Esophagus (tissue), 2 donors: Measurements from ENCODE around the gene ARHGAP32. TPM values are rescaled to one million over a fixed set of nuclear protein-coding genes. Genes with fewer than 3 reads are reported as not detected.
"Not testable (repeated sequence)": the region's sequence is repeated elsewhere in the genome, so short reads cannot be mapped to it uniquely, and the experiment has no call there.

Experiments used
- H3K27ac ChIP-seq, 2 donors: one replicate each; pipeline ENCODE4 v1.5.1; 2013; ENCODE audit warnings: low read depth in 2 of 2, mild to moderate bottlenecking in 2 of 2, inconsistent platforms in 1 of 2, low read length in 1 of 2, moderate library complexity in 1 of 2
- H3K27me3 ChIP-seq, 2 donors: one replicate each; pipeline ENCODE4 v1.6.1; 2013; ENCODE audit warnings: low read length in 2 of 2, control low read depth in 1 of 2, mild to moderate bottlenecking in 1 of 2; ENCODE audit not compliant: insufficient read depth in 2 of 2, control insufficient read depth in 1 of 2
- H3K36me3 ChIP-seq, 2 donors: one replicate each; pipeline ENCODE4 v1.6.1; 2013; ENCODE audit warnings: low read length in 1 of 2; ENCODE audit not compliant: control insufficient read depth in 2 of 2, insufficient read depth in 2 of 2
- H3K4me1 ChIP-seq, 2 donors: one replicate each; pipeline ENCODE4 v1.6.1; 2013; ENCODE audit warnings: low read length in 1 of 2; ENCODE audit not compliant: control insufficient read depth in 2 of 2, insufficient read depth in 2 of 2
- H3K4me3 ChIP-seq, 2 donors: one replicate each; pipeline ENCODE4 v1.5.1; 2013; ENCODE audit warnings: low read length in 2 of 2, mild to moderate bottlenecking in 2 of 2, low read depth in 1 of 2, moderate library complexity in 1 of 2
- H3K9me3 ChIP-seq, 2 donors: one replicate each; pipeline ENCODE4 v1.6.1; 2013; ENCODE audit warnings: mild to moderate bottlenecking in 2 of 2, low read depth in 1 of 2, low read length in 1 of 2, moderate library complexity in 1 of 2; ENCODE audit not compliant: control insufficient read depth in 2 of 2, insufficient read depth in 1 of 2
- WGBS, 2 donors: extraction: QIAGEN DNeasy Blood & Tissue Kit; methylation state at CpG; one replicate each; pipeline ENCODE4 v1.1.7; 2013; 5-methylcytosine and 5-hydroxymethylcytosine counted together
- polyA plus RNA-seq, 2 donors: library from polyadenylated mRNA; stranded (reverse); fragments of 200-250 nt; gene quantifications; one replicate each; pipeline ENCODE4 v1.2.3, GENCODE V29; 2013
- donor health status: healthy with polysubstance abuse.
- donor health status: Bipolar disorder and iron deficiency.

The ARHGAP32 gene
- polyA plus RNA-seq, 2 donors = 17.8 to 18.9 TPM

DNA sequence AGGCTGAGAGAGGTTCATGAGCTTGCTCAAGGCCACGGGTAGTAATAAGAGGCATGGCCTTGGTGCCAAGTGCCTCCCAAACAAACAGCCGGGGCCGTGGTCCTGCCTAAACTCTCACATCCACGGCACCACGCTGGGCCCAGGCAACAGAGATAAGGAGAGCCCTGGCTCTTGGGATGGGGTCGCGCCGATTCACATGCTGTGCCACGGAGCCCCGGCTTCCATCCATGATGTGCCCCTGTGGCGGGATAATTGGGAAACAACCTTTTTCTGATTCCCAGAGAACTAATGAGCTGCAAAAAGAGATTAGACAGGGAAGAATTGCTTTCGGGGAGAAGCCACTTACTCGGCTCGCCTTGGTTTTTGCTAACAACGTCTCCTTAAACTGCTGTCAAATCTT is 271.5 kb downstream of the ARHGAP32 start:
- H3K27ac ChIP-seq = no peak overlapping the region
- H3K9me3 ChIP-seq = no peaks in the 10 kb centered on the region
- H3K4me3 ChIP-seq = no peak overlapping the region
- no peaks in the 10 kb centered on the region for H3K27me3 ChIP-seq
- peaks cover 0 to 7% of the 10 kb centered on the region in 2 donors for H3K4me1 ChIP-seq
- WGBS, 2 donors = 87 to 92% methylated on average over 15 of the region's 15 CpGs
- H3K36me3 ChIP-seq = no peaks in the 10 kb centered on the region

DNA sequence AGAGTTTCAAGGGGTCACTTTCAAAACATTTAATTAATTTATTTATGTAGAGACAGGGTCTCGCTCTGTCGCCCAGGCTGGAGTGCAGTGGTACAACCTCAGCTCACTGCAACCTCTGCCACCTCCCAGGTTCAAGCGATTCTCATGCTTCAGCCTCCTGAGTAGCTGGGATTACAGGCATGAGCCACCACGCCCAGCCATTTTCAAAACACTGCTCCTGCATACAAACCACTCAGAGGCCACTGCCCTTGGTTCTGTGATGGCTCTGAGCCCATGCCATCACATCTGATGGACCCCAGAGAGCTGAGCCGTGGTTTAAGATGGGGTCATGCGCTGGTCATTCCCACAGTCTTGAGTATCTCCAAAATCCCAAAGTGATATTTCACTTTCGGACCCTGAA is 272.5 kb downstream of the ARHGAP32 start:
- not testable (repeated sequence) for H3K9me3 ChIP-seq, H3K27ac ChIP-seq, H3K27me3 ChIP-seq, H3K36me3 ChIP-seq, H3K4me3 ChIP-seq, H3K4me1 ChIP-seq
- 69 to 73% methylated on average over 7 of the region's 7 CpGs for WGBS, 2 donors

GRCh38 chr11:128919216-128919615 is 272.9 kb downstream of the ARHGAP32 start:
- Histone ChIP-seq H3K27ac (no peak overlapping the region), H3K4me1 (peaks cover 0 to 9% of the 10 kb centered on the region in 2 donors), H3K9me3 (no peaks in the 10 kb centered on the region), H3K36me3 (no peaks in the 10 kb centered on the region), H3K27me3 (no peaks in the 10 kb centered on the region), H3K4me3 (no peak overlapping the region)
- 42 to 55% methylated on average over 5 of the region's 5 CpGs for WGBS, 2 donors

DNA sequence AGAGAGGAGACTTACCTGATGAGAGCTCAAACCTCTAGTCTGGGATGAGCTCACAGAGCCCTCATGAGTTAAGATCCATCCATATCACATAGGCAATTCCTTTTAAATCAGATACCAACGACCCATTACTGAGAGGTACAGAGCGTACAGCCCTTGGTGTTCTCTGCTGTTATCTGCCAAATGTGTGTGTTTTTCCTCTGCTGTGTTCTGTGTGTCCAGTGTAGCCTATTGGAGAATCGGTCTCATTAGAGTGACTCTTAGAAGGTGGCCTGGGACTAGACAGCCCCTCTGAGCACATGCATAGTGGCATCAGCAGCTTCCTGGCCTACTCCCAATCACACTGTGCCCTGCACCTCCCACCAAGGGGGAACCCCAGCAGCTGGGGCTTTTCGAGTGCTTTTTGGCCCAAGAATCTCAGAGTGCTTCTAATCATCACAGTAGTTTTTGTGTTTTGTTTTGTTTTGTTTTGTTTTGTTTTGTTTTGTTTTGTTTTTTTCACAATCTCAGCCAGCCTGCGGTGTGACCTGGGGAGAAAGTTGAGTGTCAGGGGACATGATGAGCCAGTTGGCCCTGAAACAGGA is 274.9 kb downstream of the ARHGAP32 start:
- Histone ChIP-seq H3K4me3 (no peak overlapping the region), H3K4me1 (peaks cover 0 to 14% of the 10 kb centered on the region in 2 donors), H3K27me3 (no peaks in the 10 kb centered on the region), H3K36me3 (no peaks in the 10 kb centered on the region), H3K9me3 (no peaks in the 10 kb centered on the region), H3K27ac (no peak overlapping the region)
- 55 to 60% methylated on average over 5 of the region's 5 CpGs for WGBS, 2 donors

- Histone ChIP-seq H3K9me3 (no peaks in the 10 kb centered on the region), H3K27ac (no peak overlapping the region), H3K36me3 (no peaks in the 10 kb centered on the region), H3K4me3 (no peak overlapping the region), H3K4me1 (peaks cover 0 to 14% of the 10 kb centered on the region in 2 donors), H3K27me3 (no peaks in the 10 kb centered on the region)
- 83 to 85% methylated on average over 2 of the region's 2 CpGs for WGBS, 2 donors
Observed at GRCh38 chr11:128916681-128917080, 275.4 kb downstream of the ARHGAP32 start.

DNA sequence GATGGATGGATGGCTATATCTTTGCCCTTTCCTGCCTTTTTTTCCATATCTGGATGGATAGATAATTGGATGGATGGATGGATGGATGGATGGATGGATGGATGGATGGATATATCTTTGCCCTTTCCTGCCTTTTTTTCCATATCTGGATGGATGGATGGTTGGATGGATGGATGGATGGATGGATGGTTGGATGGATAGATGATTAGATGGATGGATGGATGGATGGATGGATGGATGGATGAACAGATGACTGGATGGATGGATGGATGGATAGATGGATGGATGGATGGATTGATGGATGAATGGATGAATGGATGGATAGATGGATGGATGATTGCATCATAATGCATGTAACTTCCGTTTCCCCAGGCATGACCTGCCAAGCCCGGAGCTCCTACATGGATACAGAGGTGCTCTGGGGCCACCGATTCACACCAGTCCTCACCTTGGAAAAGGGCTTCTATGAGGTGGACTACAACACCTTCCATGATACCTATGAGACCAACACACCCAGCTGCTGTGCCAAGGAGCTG is 276.0 kb downstream of the ARHGAP32 start:
- no peak overlapping the region for H3K4me3 ChIP-seq
- H3K36me3 ChIP-seq = no peaks in the 10 kb centered on the region
- H3K27me3 ChIP-seq = no peaks in the 10 kb centered on the region
- H3K27ac ChIP-seq = no peak overlapping the region
- H3K9me3 ChIP-seq = no peaks in the 10 kb centered on the region
- WGBS, 2 donors = 81 to 83% methylated on average over 3 of the region's 3 CpGs
- H3K4me1 ChIP-seq = peaks cover 0 to 14% of the 10 kb centered on the region in 2 donors

- 31 to 45% methylated on average over 6 of the region's 6 CpGs for WGBS, 2 donors
- Histone ChIP-seq H3K9me3 (no peaks in the 10 kb centered on the region), H3K36me3 (no peaks in the 10 kb centered on the region), H3K4me1 (peaks cover 0 to 14% of the 10 kb centered on the region in 2 donors), H3K27ac (peak overlapping the region in 1 of 2 donors; percentile 80), H3K27me3 (no peaks in the 10 kb centered on the region), H3K4me3 (no peak overlapping the region)
Observed at GRCh38 chr11:128915149-128915521, 277.0 kb downstream of the ARHGAP32 start.

Other genes with a start within 250 kb of the ARHGAP32 start
- 10 to 100 TPM; 32.8 to 39.4 TPM for gene TP53AIP1, start 249.5 kb downstream of the ARHGAP32 start, polyA plus RNA-seq
- gene BARX2, start 183.5 kb upstream of the ARHGAP32 start, polyA plus RNA-seq = 100 to 1,000 TPM in 1 of 2 donors, 10 to 100 TPM in 1; 85.2 to 102 TPM